Superior temporal gyrus (tissue), 1 donor: ENCODE measurements around the gene ABCA3.
"Not testable (repeated sequence)": the region's sequence is repeated elsewhere in the genome, so short reads cannot be mapped to it uniquely, and the experiment has no call there.

ENCODE experiments used
- DNase-seq: peaks from one replicate; pipeline ENCODE4 v3.0.0-alpha.2; 2016; ENCODE audit errors: extremely low spot score

ABCA3 gene

GRCh38 chr16:2256531-2257140 is 83.9 kb downstream of the ABCA3 start:
- no peak for DNase-seq

- no peak for DNase-seq
Measured at GRCh38 chr16:2253293-2253692, 87.2 kb downstream of the ABCA3 start.

GRCh38 chr16:2252806-2253148 is 87.8 kb downstream of the ABCA3 start:
- DNase-seq: no peak

- peak; percentile 90 for DNase-seq
Measured at GRCh38 chr16:2251296-2252111, 89.0 kb downstream of the ABCA3 start, which contains the start of gene ECI1. Gene ECI1, minus strand, starts transcription at chr16:2251587. Its CDS starts 21 bp downstream, at chr16:2251566.

- DNase-seq: no peak
Measured at GRCh38 chr16:2250652-2251295, 89.8 kb downstream of the ABCA3 start.

GRCh38 chr16:2246301-2246885 is 94.1 kb downstream of the ABCA3 start:
- no peak for DNase-seq

- DNase-seq: no peak
Measured at GRCh38 chr16:2244926-2245795, 95.4 kb downstream of the ABCA3 start.

- no peak for DNase-seq
Measured at GRCh38 chr16:2244301-2244700, 96.2 kb downstream of the ABCA3 start.

GRCh38 chr16:2243781-2244180 is 96.7 kb downstream of the ABCA3 start:
- no peak for DNase-seq

- no peak for DNase-seq
Measured at GRCh38 chr16:2243031-2243528, 97.4 kb downstream of the ABCA3 start.

- no peak for DNase-seq
Measured at GRCh38 chr16:2242598-2242997, 97.9 kb downstream of the ABCA3 start.

- not testable (repeated sequence) for DNase-seq
Measured at GRCh38 chr16:2240331-2240730, 100.2 kb downstream of the ABCA3 start.

GRCh38 chr16:2238838-2239675 is 101.5 kb downstream of the ABCA3 start:
- DNase-seq: no peak

GRCh38 chr16:2238150-2238837 is 102.2 kb downstream of the ABCA3 start:
- no peak for DNase-seq

GRCh38 chr16:2237493-2238149 is 102.9 kb downstream of the ABCA3 start:
- no peak for DNase-seq

- DNase-seq: no peak
Measured at GRCh38 chr16:2237102-2237482, 103.4 kb downstream of the ABCA3 start.

GRCh38 chr16:2236337-2237101 is 104.0 kb downstream of the ABCA3 start, which contains the start of gene DNASE1L2:
Gene DNASE1L2, plus strand, starts transcription at chr16:2236444. Its CDS starts 373 bp downstream, at chr16:2236817.
- DNase-seq: no peak

GRCh38 chr16:2235695-2236336 is 104.7 kb downstream of the ABCA3 start:
- no peak for DNase-seq
